Measurements from ENCODE around the gene DHX9. TPM values are rescaled to one million over a fixed set of nuclear protein-coding genes. Genes with fewer than 3 reads are reported as not detected.

The DHX9 gene
- total and polyA plus RNA-seq, 8 donors = 29.0 to 196 (median 54.5) TPM

- WGBS, 5 donors = 57 to 74% (median 63%) methylated on average over 10 to 11 of the region's 11 CpGs
- no peaks in the 10 kb centered on the region for H3K27me3 ChIP-seq
- intact Hi-C loops (cut with DNase I; ENCODE audit: low total_unique reads) = no loop called here
Measured at GRCh38 chr1:182806015-182806678, 33.0 kb upstream of the DHX9 start.

GRCh38 chr1:182807907-182808306, 31.2 kb upstream of the DHX9 start:
- DNase-seq = no peak
- Histone ChIP-seq H3K27ac (no peak overlapping the region), H3K4me3 (no peak overlapping the region), H3K9me3 (no peaks in the 10 kb centered on the region), H3K4me1 (no peaks in the 10 kb centered on the region), H3K36me3 (peaks cover 4 to 62% (median 47%) of the 10 kb centered on the region in 4 donors), H3K27me3 (no peaks in the 10 kb centered on the region)
- WGBS, 5 donors = 77 to 96% (median 91%) methylated on average over 3 of the region's 3 CpGs
- intact Hi-C loops (cut with DNase I; ENCODE audit: low total_unique reads) = no loop called here
- TF ChIP-seq POLR2AphosphoS5 (IDR thresholded peaks at IDR 0.05) (no peak), EP300 (IDR thresholded peaks at IDR 0.05) (no peak), CTCF (IDR thresholded peaks at IDR 0.05) (no peak)

More at GRCh38 chr1:182806015-182806678, 33.0 kb upstream of the DHX9 start:
- TF ChIP-seq CTCF (IDR thresholded peaks at IDR 0.05) (no peak), EP300 (IDR thresholded peaks at IDR 0.05) (no peak), POLR2AphosphoS5 (IDR thresholded peaks at IDR 0.05) (no peak), POLR2A (IDR thresholded peaks at IDR 0.05) (no peak)
- Histone ChIP-seq H3K4me1 (no peaks in the 10 kb centered on the region), H3K36me3 (peaks cover 4 to 53% (median 34%) of the 10 kb centered on the region in 4 donors), H3K9me3 (no peaks in the 10 kb centered on the region), H3K4me3 (no peak overlapping the region), H3K27ac (no peak overlapping the region)
- peak in 1 of 2 donors; percentile 35 for DNase-seq

- H3K9me3 ChIP-seq = no peaks in the 10 kb centered on the region
- 57 to 74% (median 70%) methylated on average over 3 of the region's 3 CpGs for WGBS, 5 donors
- intact Hi-C loops (cut with DNase I; ENCODE audit: low total_unique reads) = no loop called here
Measured at GRCh38 chr1:182809414-182809957, 29.7 kb upstream of the DHX9 start.

More at GRCh38 chr1:182809414-182809957, 29.7 kb upstream of the DHX9 start:
- Histone ChIP-seq H3K27ac (no peak overlapping the region), H3K4me3 (no peak overlapping the region), H3K27me3 (no peaks in the 10 kb centered on the region), H3K4me1 (no peaks in the 10 kb centered on the region), H3K36me3 (peaks cover 4 to 64% (median 50%) of the 10 kb centered on the region in 4 donors)
- TF ChIP-seq POLR2AphosphoS5 (IDR thresholded peaks at IDR 0.05) (no peak), POLR2A (IDR thresholded peaks at IDR 0.05) (no peak), EP300 (IDR thresholded peaks at IDR 0.05) (no peak), CTCF (IDR thresholded peaks at IDR 0.05) (no peak)
- DNase-seq = no peak
